GM18867 (cell line): ENCODE data around the gene LYSMD4.

Source experiments
- ATAC-seq: cut with Tn5 transposase; IDR thresholded peaks from one replicate; pipeline ENCODE4 v1.9.1; 2021; ENCODE audit warnings: mild to moderate bottlenecking, moderate library complexity; ENCODE audit not compliant: unreplicated experiment

The LYSMD4 gene

GRCh38 chr15:99732124-99732750 is 1.0 kb downstream of the LYSMD4 start:
- no peak for ATAC-seq

- ATAC-seq = no peak
These were observed 1.7 kb downstream of the LYSMD4 start for GRCh38 chr15:99731336-99732123.

- ATAC-seq = no peak
These were observed 3.3 kb downstream of the LYSMD4 start for GRCh38 chr15:99729920-99730319.

- ATAC-seq = no peak
These were observed 3.9 kb downstream of the LYSMD4 start for GRCh38 chr15:99729327-99729726.

GRCh38 chr15:99728916-99729315 is 4.3 kb downstream of the LYSMD4 start:
- ATAC-seq = no peak

- ATAC-seq = no peak
These were observed 5.5 kb downstream of the LYSMD4 start for GRCh38 chr15:99727733-99728132.

- no peak for ATAC-seq
These were observed 5.9 kb downstream of the LYSMD4 start for GRCh38 chr15:99727330-99727729.

GRCh38 chr15:99726333-99726732 is 6.9 kb downstream of the LYSMD4 start:
- no peak for ATAC-seq

- no peak for ATAC-seq
These were observed 10.8 kb downstream of the LYSMD4 start for GRCh38 chr15:99722406-99722805.

GRCh38 chr15:99721896-99722295 is 11.3 kb downstream of the LYSMD4 start:
- no peak for ATAC-seq

- ATAC-seq = no peak
These were observed 12.0 kb downstream of the LYSMD4 start for GRCh38 chr15:99721104-99721778.

GRCh38 chr15:99720533-99720932 is 12.7 kb downstream of the LYSMD4 start:
- no peak for ATAC-seq

GRCh38 chr15:99719096-99719541 is 14.1 kb downstream of the LYSMD4 start:
- ATAC-seq = peak; percentile 84

- ATAC-seq = no peak
These were observed 14.8 kb downstream of the LYSMD4 start for GRCh38 chr15:99718421-99718820.

- no peak for ATAC-seq
These were observed 15.9 kb downstream of the LYSMD4 start for GRCh38 chr15:99717161-99718009.

- no peak for ATAC-seq
These were observed 16.6 kb downstream of the LYSMD4 start for GRCh38 chr15:99716540-99717095.

- ATAC-seq = no peak
These were observed 20.8 kb downstream of the LYSMD4 start for GRCh38 chr15:99712415-99712814.

GRCh38 chr15:99711625-99712024 is 21.6 kb downstream of the LYSMD4 start:
- no peak for ATAC-seq

GRCh38 chr15:99709243-99709986 is 23.8 kb downstream of the LYSMD4 start:
- no peak for ATAC-seq

- no peak for ATAC-seq
These were observed 24.7 kb downstream of the LYSMD4 start for GRCh38 chr15:99708563-99708962.
